B cell (primary cell): Measurements from ENCODE around the gene MME. TPM values are rescaled to one million over a fixed set of nuclear protein-coding genes. Genes with fewer than 3 reads are reported as not detected.

Source experiments
- ATAC-seq: fragments of 200-7000 bp; cut with Tn5 transposase; one replicate; pipeline ENCODE4 v1.10.0; 2021; ENCODE audit warnings: low read depth, mild to moderate bottlenecking, moderate number of reproducible peaks, moderate library complexity
- CTCF ChIA-PET: fragments of 350-600 bp; sonication (Branson Sonifier 250); formaldehyde crosslinking; loops from one replicate; lab custom pipeline; 2021; ENCODE audit warnings: antibody characterized with exemption, inconsistent platforms; lab: Charles Lee
- POLR2A ChIA-PET: fragments of 350-600 bp; sonication (Branson Sonifier 250); formaldehyde crosslinking; loops from one replicate; lab custom pipeline; 2021; ENCODE audit warnings: antibody characterized with exemption; lab: Charles Lee
- DNase-seq: peaks from one replicate; pipeline ENCODE4 v3.0.0; 2013
- H2AFZ ChIP-seq: 2 replicates; pipeline ENCODE4 v1.6.1; 2012; ENCODE audit warnings: mild to moderate bottlenecking, low read depth, low read length; ENCODE audit not compliant: insufficient read depth, poor library complexity, severe bottlenecking
- H3K27ac ChIP-seq, 2 donors: 1 replicate in 1 of 2; 2 replicates in 1 of 2; pipeline ENCODE4 v1.5.1; 2012 to 2013; ENCODE audit warnings: low read length in 2 of 2, mild to moderate bottlenecking in 2 of 2, moderate library complexity in 1 of 2
- H3K27me3 ChIP-seq, 4 experiments: fragments of 200-600 bp in 1 of 4; sonication (generic) in 1 of 4; replicated peaks in 1 of 4; 1 replicate in 2 of 4; 2 replicates in 2 of 4; pipeline versions ENCODE4 v1.6.1 to v1.7.0; 2013 to 2016; ENCODE audit warnings: low read length in 3 of 4, mild to moderate bottlenecking in 2 of 4, mixed read lengths in 1 of 4, moderate library complexity in 1 of 4; ENCODE audit not compliant: insufficient read depth in 4 of 4, control insufficient read depth in 3 of 4; ENCODE audit errors: control extremely low read depth in 1 of 4
- H3K36me3 ChIP-seq, 2 experiments: replicated peaks in 1 of 2; 1 replicate in 1 of 2; 2 replicates in 1 of 2; pipeline versions ENCODE4 v1.6.1 to v1.7.1; 2013; ENCODE audit warnings: low read length in 1 of 2; ENCODE audit not compliant: insufficient read depth in 2 of 2, control insufficient read depth in 1 of 2; ENCODE audit errors: control extremely low read depth in 1 of 2, extremely low read depth in 1 of 2
- H3K4me1 ChIP-seq, 2 donors: fragments of 200-600 bp in 1 of 2; sonication (generic) in 1 of 2; 1 replicate in 1 of 2; 2 replicates in 1 of 2; pipeline versions ENCODE4 v1.5.1 to v1.6.1; 2013 to 2017; ENCODE audit warnings: low read length in 2 of 2; ENCODE audit not compliant: control insufficient read depth in 2 of 2, insufficient read depth in 2 of 2
- H3K4me2 ChIP-seq: replicated peaks from 2 replicates; pipeline ENCODE3; 2012; ENCODE audit warnings: mild to moderate bottlenecking, low read depth, low read length; ENCODE audit not compliant: poor library complexity, severe bottlenecking
- H3K4me3 ChIP-seq, 5 experiments: fragments of 200-600 bp in 1 of 5; sonication (generic) in 1 of 5; 1 replicate in 3 of 5; 2 replicates in 2 of 5; pipeline versions ENCODE4 v1.5.1 to v1.7.0; 2011 to 2016; ENCODE audit warnings: low read length in 4 of 5, mild to moderate bottlenecking in 4 of 5, low read depth in 2 of 5, control low read depth in 1 of 5, moderate library complexity in 1 of 5; ENCODE audit not compliant: insufficient read depth in 1 of 5; ENCODE audit errors: control extremely low read depth in 1 of 5, extremely low read depth in 1 of 5
- H3K79me2 ChIP-seq: fragments of 200-600 bp; sonication (generic); one replicate; pipeline ENCODE4 v1.6.0; 2016; ENCODE audit warnings: low read length; ENCODE audit not compliant: control insufficient read depth, insufficient read depth
- H3K9ac ChIP-seq: fragments of 200-600 bp; sonication (generic); 2 replicates; pipeline ENCODE4 v1.6.1; 2017; ENCODE audit warnings: mild to moderate bottlenecking, low read length, moderate library complexity
- H3K9me3 ChIP-seq, 3 donors: one replicate each; pipeline versions ENCODE4 v1.6.1 to v1.7.1; 2013; ENCODE audit warnings: low read length in 2 of 3; ENCODE audit not compliant: control insufficient read depth in 2 of 3, insufficient read depth in 1 of 3; ENCODE audit errors: control extremely low read depth in 1 of 3
- H4K20me1 ChIP-seq: 2 replicates; pipeline ENCODE4 v1.6.0; 2012; ENCODE audit warnings: mild to moderate bottlenecking, low read length; ENCODE audit not compliant: insufficient read depth, control insufficient read depth, poor library complexity, severe bottlenecking
- H3K27ac Mint-ChIP-seq: one replicate; pipeline ENCODE4 v1.8.0; 2021; ENCODE audit warnings: mixed read lengths
- H3K27me3 Mint-ChIP-seq: one replicate; pipeline ENCODE4 v1.8.0; 2021; ENCODE audit warnings: mixed read lengths
- H3K4me1 Mint-ChIP-seq: one replicate; pipeline ENCODE4 v1.8.0; 2021; ENCODE audit warnings: mixed read lengths
- H3K4me3 Mint-ChIP-seq: one replicate; pipeline ENCODE4 v1.8.0; 2021; ENCODE audit warnings: mixed read lengths
- H3K9me3 Mint-ChIP-seq: one replicate; pipeline ENCODE4 v1.8.0; 2022; ENCODE audit warnings: mixed read lengths; ENCODE audit not compliant: insufficient read depth
- CTCF ChIP-seq: fragments of 200-600 bp; IDR thresholded peaks from one replicate; pipeline ENCODE4 v1.8.0; 2022; ENCODE audit warnings: antibody characterized with exemption, mild to moderate bottlenecking
- EZH2 ChIP-seq: IDR thresholded peaks from 2 replicates; pipeline ENCODE4 v1.6.1; 2012; ENCODE audit warnings: borderline replicate concordance, low read depth, mild to moderate bottlenecking, moderate library complexity, low read length; ENCODE audit not compliant: insufficient read depth, poor library complexity, severe bottlenecking
- WGBS: methylation state at CpG from one replicate; pipeline ENCODE4 v1.1.5; 2013; ENCODE audit warnings: missing lambda C conversion rate; ENCODE audit not compliant: insufficient coverage; 5-methylcytosine and 5-hydroxymethylcytosine counted together
- intact Hi-C: fragments of 100-400 bp; cut with micrococcal nuclease; formaldehyde crosslinking; loops from one replicate; pipeline ENCODE4 v1.10.0; 2022
- polyA plus RNA-seq: library from polyadenylated mRNA; depleted of rRNA; stranded (reverse); fragments of >200 nt; gene quantifications from 2 replicates; pipeline ENCODE4 v1.2.3, GENCODE V29; 2012
- total RNA-seq, 2 donors: library from RNA; stranded (reverse); fragments of 120-200 nt in 1 of 2; gene quantifications; 1 replicate in 1 of 2; 2 replicates in 1 of 2; pipeline versions ENCODE4 v1.2.3 to v1.2.4, GENCODE V29; 2013 to 2022

The MME gene
- total and polyA plus RNA-seq, 2 donors (not counting 1 experiment from before 2014, with no cell fraction given) = 0.88 to 11.2 TPM

DNA sequence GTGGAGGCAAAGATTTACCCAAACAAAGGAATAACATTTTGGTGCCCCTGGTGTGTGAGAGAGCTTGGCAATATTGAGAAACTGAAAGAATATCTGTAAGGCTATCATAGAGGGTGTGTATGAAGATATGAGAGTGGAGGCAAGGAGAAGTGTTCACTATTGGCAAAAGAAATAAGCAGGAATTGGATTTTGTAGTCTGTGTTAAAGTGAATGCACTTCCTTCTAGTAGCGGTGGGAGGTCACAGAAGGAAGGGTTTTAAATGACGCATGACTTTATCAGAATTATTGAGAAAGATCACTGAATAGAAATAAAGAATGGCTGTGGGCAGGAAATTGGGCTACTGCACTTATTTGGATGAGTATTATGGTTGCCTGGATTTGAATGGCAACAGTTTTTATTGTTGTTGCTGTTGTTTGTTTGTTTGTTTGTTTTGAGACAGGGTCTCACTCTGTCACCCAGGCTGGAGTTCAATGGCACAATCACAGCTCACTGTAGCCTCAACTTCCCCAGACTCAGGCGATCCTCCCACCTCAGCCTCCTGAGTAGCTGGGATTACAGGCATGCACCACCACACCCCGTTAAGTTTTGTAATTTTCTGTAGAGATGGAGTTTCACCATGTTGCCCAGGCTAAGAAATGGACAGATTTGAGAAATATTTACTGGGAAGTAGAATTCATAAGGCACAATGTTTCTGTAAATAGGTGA, 16.3 kb downstream of the MME start:
- H3K4me2 ChIP-seq = no peak overlapping the region
- H3K27ac ChIP-seq = peak overlapping the region in 1 of 2 donors; percentile 19
- POLR2A ChIA-PET = no interaction called here
- Mint-ChIP-seq H3K9me3 (no peaks in the 10 kb centered on the region), H3K4me3 (no peak overlapping the region), H3K27me3 (no peaks in the 10 kb centered on the region), H3K27ac (no peak overlapping the region), H3K4me1 (peaks cover 16% of the 10 kb centered on the region)
- 51% methylated on average over 2 of the region's 4 CpGs for WGBS
- ATAC-seq (no peak), DNase-seq (no peak)
- H3K9me3 ChIP-seq = no peaks in the 10 kb centered on the region
- H3K36me3 ChIP-seq = no peaks in the 10 kb centered on the region
- H2AFZ ChIP-seq = no peak overlapping the region
- H3K4me1 ChIP-seq = peaks cover 21 to 25% of the 10 kb centered on the region in 2 donors
- no peak overlapping the region for H3K4me3 ChIP-seq
- H3K9ac ChIP-seq = no peak overlapping the region
- no peaks in the 10 kb centered on the region for H4K20me1 ChIP-seq
- no peaks in the 10 kb centered on the region for H3K27me3 ChIP-seq
- intact Hi-C loops = no loop called here
- TF ChIP-seq EZH2 = no peak
- TF ChIP-seq CTCF = no peak
- CTCF ChIA-PET = interaction anchor here (1.4 kb wide), 1 partner anchor 8 kb away, joined by 6 read pairs; no protein-coding TSS in a partner anchor
- H3K79me2 ChIP-seq = no peaks in the 10 kb centered on the region

- no peaks in the 10 kb centered on the region for H3K9me3 Mint-ChIP-seq
- ATAC-seq = no peak
- Histone ChIP-seq H3K4me1 (peaks cover 21 to 25% of the 10 kb centered on the region in 2 donors), H3K27me3 (no peaks in the 10 kb centered on the region), H2AFZ (no peak overlapping the region), H3K9me3 (no peaks in the 10 kb centered on the region), H3K27ac (peak overlapping the region in 1 of 2 donors; percentile 19), H3K4me3 (no peak overlapping the region), H3K36me3 (no peaks in the 10 kb centered on the region), H3K9ac (no peak overlapping the region), H4K20me1 (no peaks in the 10 kb centered on the region), H3K79me2 (no peaks in the 10 kb centered on the region), H3K4me2 (no peak overlapping the region)
- no peak for DNase-seq
- ChIA-PET POLR2A (no interaction called here), CTCF (no interaction called here)
- no peak for TF ChIP-seq CTCF
- TF ChIP-seq EZH2 = no peak
- H3K27me3 Mint-ChIP-seq = no peaks in the 10 kb centered on the region
- peaks cover 16% of the 10 kb centered on the region for H3K4me1 Mint-ChIP-seq
- intact Hi-C loops = no loop called here
- H3K27ac Mint-ChIP-seq = no peak overlapping the region
- H3K4me3 Mint-ChIP-seq = no peak overlapping the region
- 100% methylated on average over 1 of the region's 2 CpGs for WGBS
Observed at GRCh38 chr3:155097009-155097349, 16.9 kb downstream of the MME start.
